Myocyte (in vitro differentiated cells): Measurements from ENCODE around the gene GDPD4. TPM values are rescaled to one million over a fixed set of nuclear protein-coding genes. Genes with fewer than 3 reads are reported as not detected.

Experiments used
- DNase-seq: peaks from one replicate; pipeline ENCODE4 v3.0.0-alpha.2; 2012; ENCODE audit warnings: low read depth
- polyA plus RNA-seq: library from polyadenylated mRNA; unstranded; fragments of >200 nt; gene quantifications from one replicate; pipeline ENCODE4 v1.2.1, GENCODE V29; 2012; ENCODE audit warnings: missing spikeins
- total RNA-seq: library from RNA; depleted of rRNA; stranded (reverse); fragments of >200 nt; gene quantifications from 2 replicates; pipeline ENCODE4 v1.2.3, GENCODE V29; 2014

Gene GDPD4
- total RNA-seq: not detected in 2 replicates
- not detected for polyA plus RNA-seq

GRCh38 chr11:77301510-77301909 lies at the start of gene GDPD4:
Gene GDPD4, minus strand, starts transcription at chr11:77301686. Its CDS starts 16,549 bp downstream, at chr11:77285137.
- no peak for DNase-seq

GRCh38 chr11:77347948-77348347 lies 46.5 kb upstream of the GDPD4 start:
- DNase-seq: peak; percentile 28

- DNase-seq: peak; percentile 26
Measured at GRCh38 chr11:77346906-77347603, 45.6 kb upstream of the GDPD4 start.

GRCh38 chr11:77345621-77346020 lies 44.1 kb upstream of the GDPD4 start:
- peak; percentile 89 for DNase-seq

GRCh38 chr11:77340501-77340900 lies 39.0 kb upstream of the GDPD4 start:
- DNase-seq: no peak

GRCh38 chr11:77332259-77332658 lies 30.8 kb upstream of the GDPD4 start:
- DNase-seq: no peak

- DNase-seq: no peak
Measured at GRCh38 chr11:77325159-77325558, 23.7 kb upstream of the GDPD4 start.

- no peak for DNase-seq
Measured at GRCh38 chr11:77324508-77324907, 23.0 kb upstream of the GDPD4 start.

- peak; percentile 51 for DNase-seq
Measured at GRCh38 chr11:77322926-77323590, 21.6 kb upstream of the GDPD4 start.

- DNase-seq: peak; percentile 95
Measured at GRCh38 chr11:77322506-77322905, 21.0 kb upstream of the GDPD4 start.

- DNase-seq: no peak
Measured at GRCh38 chr11:77320351-77320750, 18.9 kb upstream of the GDPD4 start.

GRCh38 chr11:77318600-77318999 lies 17.1 kb upstream of the GDPD4 start:
- DNase-seq: no peak

GRCh38 chr11:77316733-77317342 lies 15.4 kb upstream of the GDPD4 start:
- no peak for DNase-seq

- no peak for DNase-seq
Measured at GRCh38 chr11:77312107-77312506, 10.6 kb upstream of the GDPD4 start.

GRCh38 chr11:77311701-77312100 lies 10.2 kb upstream of the GDPD4 start:
- peak; percentile 62 for DNase-seq

- no peak for DNase-seq
Measured at GRCh38 chr11:77310721-77311120, 9.2 kb upstream of the GDPD4 start.

- no peak for DNase-seq
Measured at GRCh38 chr11:77309401-77310085, 8.1 kb upstream of the GDPD4 start.

- DNase-seq: no peak
Measured at GRCh38 chr11:77308838-77309237, 7.4 kb upstream of the GDPD4 start.

GRCh38 chr11:77303328-77303727 lies 1.8 kb upstream of the GDPD4 start:
- no peak for DNase-seq

- no peak for DNase-seq
Measured at GRCh38 chr11:77302752-77303151, 1.3 kb upstream of the GDPD4 start.

- no peak for DNase-seq
Measured at GRCh38 chr11:77300695-77301094, 791 bp downstream of the GDPD4 start.

- peak; percentile 58 for DNase-seq
Measured at GRCh38 chr11:77300028-77300427, 1.5 kb downstream of the GDPD4 start.
